C4-2B (cell line): ENCODE data around the gene CAMTA1.
"Not testable (repeated sequence)": the region's sequence is repeated elsewhere in the genome, so short reads cannot be mapped to it uniquely, and the experiment has no call there.

Source experiments
- H3K27ac ChIP-seq: fragments of 450-650 bp; 2 replicates; pipeline ENCODE4 v1.5.1; 2017
- ZFX ChIP-seq: fragments of 450-650 bp; IDR thresholded peaks from 2 replicates; pipeline ENCODE4 v1.6.1; 2017
- TF ChIP-seq, protein P1 (sequence below): fragments of 450-650 bp; conservative IDR thresholded peaks from 2 replicates; pipeline ENCODE4 v1.5.1; 2017; ENCODE audit warnings: mild to moderate bottlenecking

CAMTA1 gene

DNA sequence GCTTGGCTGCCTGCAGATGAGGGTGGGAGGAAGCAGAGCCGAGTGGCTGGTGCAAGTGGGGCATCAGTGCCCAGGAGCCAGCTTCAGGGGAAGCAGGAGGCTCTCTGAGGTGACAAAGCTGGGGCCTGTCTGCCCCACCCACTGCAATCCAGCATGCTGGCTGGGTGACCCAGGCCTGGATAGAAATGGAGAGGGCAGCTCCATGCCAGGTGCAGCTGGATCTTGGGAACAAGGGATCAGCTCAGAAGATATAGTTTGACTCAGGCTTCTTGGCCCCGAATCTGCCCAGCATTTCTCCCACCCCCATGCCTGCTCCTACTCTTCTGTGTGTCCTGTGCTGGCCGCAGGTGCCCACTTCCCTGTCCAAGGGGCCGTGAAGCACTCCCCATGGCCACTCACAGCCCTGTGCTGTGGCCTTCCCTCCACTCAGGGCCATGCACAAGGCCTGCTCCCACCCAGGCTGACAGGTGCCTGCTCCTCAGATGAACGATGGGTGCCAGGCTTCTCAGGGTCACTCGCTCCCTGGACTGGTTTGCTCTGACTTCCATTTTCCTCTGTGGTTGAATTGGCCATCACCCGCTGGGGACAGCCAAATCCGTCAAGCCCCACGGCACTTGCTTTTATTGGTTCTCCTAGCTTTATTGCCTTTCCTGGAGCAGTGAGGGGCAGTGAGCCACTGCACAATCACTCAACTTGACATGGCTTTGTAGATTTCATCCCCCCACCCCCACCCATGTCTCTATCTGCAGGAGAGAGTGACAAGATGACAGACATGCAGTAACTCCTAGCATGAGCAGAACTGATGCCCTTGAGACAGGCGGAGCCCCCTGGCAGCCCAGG, 811.1 kb downstream of the CAMTA1 start:
- TF ChIP-seq ZFX: no peak
- TF ChIP-seq, protein P1, sequence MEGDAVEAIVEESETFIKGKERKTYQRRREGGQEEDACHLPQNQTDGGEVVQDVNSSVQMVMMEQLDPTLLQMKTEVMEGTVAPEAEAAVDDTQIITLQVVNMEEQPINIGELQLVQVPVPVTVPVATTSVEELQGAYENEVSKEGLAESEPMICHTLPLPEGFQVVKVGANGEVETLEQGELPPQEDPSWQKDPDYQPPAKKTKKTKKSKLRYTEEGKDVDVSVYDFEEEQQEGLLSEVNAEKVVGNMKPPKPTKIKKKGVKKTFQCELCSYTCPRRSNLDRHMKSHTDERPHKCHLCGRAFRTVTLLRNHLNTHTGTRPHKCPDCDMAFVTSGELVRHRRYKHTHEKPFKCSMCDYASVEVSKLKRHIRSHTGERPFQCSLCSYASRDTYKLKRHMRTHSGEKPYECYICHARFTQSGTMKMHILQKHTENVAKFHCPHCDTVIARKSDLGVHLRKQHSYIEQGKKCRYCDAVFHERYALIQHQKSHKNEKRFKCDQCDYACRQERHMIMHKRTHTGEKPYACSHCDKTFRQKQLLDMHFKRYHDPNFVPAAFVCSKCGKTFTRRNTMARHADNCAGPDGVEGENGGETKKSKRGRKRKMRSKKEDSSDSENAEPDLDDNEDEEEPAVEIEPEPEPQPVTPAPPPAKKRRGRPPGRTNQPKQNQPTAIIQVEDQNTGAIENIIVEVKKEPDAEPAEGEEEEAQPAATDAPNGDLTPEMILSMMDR: no peak
- H3K27ac ChIP-seq: no peak overlapping the region

DNA sequence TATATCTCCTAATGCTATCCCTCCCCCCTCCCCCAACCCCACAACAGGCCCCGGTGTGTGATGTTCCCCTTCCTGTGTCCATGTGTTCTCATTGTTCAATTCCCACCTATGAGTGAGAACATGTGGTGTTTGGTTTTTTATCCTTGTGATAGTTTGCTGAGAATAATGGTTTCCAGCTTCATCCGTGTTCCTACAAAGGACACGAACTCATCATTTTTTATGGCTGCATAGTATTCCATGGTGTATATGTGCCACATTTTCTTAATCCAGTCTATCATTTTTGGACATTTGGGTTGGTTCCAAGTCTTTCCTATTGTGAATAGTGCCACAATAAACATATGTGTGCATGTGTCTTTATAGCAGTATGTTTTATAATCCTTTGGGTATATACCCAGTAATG, 812.8 kb downstream of the CAMTA1 start:
- H3K27ac ChIP-seq: not testable (repeated sequence)

DNA sequence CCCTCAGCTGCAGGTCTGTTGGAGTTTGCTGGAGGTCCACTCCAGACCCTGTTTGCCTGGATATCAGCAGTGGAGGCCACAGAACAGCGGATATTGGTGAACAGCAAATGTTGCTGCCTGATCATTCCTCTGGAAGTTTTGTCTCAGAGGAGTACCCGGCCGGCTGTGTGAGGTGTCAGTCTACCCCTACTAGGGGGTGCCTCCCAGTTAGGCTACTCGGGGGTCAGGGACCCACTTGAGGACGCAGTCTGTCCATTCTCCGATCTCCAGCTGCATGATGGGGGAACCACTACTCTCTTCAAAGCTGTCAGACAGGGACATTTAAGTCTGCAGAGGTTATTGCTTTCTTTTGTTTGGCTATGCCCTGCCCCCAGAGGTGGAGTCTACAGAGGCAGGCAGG, 819.7 kb downstream of the CAMTA1 start:
- not testable (repeated sequence) for H3K27ac ChIP-seq

DNA sequence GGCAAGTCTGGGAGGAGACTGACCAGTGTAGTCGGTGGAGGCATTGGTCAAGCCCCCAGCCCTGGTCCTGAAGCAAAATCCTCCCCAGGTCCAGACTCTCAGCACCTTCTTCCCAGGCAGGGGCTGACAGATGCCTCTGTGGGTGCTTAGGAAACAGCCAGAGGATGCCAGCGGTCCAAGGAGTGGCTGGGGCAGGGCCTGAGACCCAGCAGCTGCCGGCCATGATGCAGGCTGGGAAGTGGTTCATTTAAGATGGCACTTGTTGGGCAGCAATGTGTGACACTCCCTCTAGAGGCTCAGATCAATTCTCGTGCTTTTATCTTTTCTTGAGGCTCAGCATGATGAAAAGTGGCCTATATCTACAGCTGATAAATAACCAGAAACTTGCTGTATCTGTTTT, 820.8 kb downstream of the CAMTA1 start:
- no peak overlapping the region for H3K27ac ChIP-seq
- TF ChIP-seq, protein P1: no peak
- no peak for TF ChIP-seq ZFX

DNA sequence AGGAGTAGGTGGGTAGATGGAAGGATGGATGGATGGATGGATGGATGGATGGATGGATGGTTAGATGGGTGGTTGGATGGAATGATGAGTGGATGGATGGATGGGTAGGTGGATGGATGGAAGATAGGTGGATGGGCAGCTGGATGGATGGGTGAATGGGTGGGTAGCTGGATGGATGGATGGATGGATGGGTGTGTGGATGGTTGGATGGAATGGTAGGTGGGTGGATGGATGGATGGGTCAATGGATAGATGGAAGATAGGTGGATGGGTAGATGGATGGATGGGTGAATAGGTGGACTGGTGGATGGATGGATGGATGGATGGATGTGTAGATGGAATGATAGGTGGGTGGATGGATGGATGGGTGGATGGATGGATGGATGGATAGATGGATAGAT, 821.8 kb downstream of the CAMTA1 start:
- H3K27ac ChIP-seq: no peak overlapping the region

DNA sequence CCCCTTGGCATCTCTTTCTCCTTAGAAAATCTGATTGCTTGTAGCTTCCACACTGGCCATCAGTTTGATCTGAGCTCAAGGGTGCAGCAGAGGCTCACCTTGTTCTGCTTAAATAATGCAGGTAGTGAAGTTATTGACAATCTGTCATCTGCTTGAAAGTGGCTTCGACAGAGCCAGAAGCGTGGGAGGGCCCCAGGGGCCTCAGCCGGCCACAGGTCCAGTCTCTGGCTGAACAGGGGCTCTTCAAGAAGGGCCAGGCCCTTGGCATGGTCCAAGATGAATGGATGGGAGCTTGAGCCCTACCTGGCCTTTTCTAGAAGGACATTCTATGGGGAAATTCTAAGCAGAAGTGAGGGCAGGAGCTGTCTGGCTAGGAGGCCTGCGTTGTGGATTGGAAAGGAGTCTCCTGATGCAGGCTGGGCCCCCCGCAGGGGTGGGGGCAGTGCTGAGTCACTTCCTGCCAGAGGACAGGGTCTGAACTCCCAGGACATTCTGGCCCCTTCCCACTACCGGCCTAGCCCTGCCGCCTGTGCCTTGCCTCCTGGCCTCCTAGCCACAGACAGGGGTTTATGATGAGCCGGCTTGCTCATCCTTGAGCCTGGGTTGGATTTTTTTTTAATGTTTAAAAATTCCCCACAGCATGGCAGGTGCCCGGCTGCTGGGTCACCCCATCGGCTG, 823.5 kb downstream of the CAMTA1 start:
- no peak overlapping the region for H3K27ac ChIP-seq

More for the DNA sequence above, 821.8 kb downstream of the CAMTA1 start:
- TF ChIP-seq, protein P1: no peak
- TF ChIP-seq ZFX: no peak

DNA sequence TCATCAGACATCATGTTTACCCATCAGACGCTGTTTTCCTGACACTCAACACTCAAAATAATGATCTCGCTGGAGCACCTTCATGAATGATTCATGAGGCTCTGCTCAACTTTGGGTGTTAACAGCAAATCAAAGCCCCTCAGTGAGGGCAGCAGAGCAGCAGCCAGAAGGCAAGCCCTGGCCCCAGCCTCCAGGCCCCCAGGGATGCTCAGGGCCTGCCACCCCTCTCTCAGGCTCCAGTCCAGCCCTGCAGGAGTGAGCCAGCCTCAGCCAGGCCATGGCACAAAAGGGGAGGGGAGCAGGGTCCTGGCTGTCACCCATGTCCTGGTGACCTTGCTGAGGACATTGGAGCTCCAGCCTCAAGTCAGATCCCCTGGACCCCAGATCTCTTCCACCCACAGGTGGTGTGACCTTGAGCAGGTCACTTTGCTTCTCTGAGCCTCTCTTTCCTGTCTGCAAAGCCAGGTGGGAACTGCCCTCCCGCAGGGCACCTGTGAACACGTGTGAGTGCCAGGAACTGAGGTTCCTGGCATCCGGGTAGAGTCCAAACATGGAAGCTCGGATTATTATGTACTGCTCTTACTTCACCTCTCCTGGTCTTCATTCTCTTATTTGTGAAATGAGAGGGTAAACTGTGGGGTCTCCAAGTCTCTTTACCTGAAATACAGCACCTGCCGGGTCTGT, 824.2 kb downstream of the CAMTA1 start:
- no peak for TF ChIP-seq ZFX
- TF ChIP-seq, protein P1: no peak
- H3K27ac ChIP-seq: no peak overlapping the region

More for the DNA sequence above, 823.5 kb downstream of the CAMTA1 start:
- TF ChIP-seq ZFX: no peak
- TF ChIP-seq, protein P1: no peak

DNA sequence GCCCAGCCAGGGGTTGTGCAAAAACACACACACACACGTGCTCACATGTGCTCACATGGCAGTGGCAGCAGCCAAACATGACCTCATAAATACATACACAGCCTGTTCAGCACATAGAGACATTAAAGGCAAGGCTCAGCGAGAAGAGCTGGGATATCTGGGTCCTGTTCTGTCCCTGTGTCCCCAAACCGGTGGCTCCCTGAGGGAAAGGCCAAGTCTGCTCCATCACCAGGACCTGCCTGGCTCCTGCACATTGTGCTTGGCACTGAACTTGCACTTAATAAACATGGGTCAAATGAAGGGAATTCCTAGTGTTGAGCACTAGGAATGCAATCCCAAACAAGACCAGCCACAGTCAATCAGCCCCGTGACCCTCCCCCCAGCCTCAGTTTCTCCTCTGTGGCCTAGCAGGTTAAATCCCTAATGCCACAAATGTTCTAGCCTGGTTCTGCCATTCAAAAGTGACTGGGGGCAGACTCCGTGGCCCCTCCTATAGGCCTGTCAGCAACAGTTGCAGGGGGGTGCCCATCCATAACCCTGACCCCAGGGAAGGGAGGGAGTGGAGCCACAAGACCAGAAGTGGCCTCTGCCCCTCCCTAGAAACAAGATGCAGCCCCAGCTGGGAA, 825.0 kb downstream of the CAMTA1 start:
- TF ChIP-seq, protein P1: no peak
- no peak overlapping the region for H3K27ac ChIP-seq
